ACHN (cell line): ENCODE data around the gene PHF1.
"Not testable (repeated sequence)": the region's sequence is repeated elsewhere in the genome, so short reads cannot be mapped to it uniquely, and the experiment has no call there.

Experiments used
- DNase-seq: peaks from one replicate; pipeline ENCODE4 v3.0.0-alpha.2; 2015
- in situ Hi-C: cut with HindIII; loops from 2 replicates; pipeline ENCODE4 v1.10.0; 2017; ENCODE audit warnings: low sequenced_read_pairs, low pct_ligation_motif_present, low pct_unique_long_range_greater_than_20kb

Gene PHF1

GRCh38 chr6:33390767-33391277 lies 20.0 kb upstream of the PHF1 start:
- DNase-seq: no peak
- in situ Hi-C loops: no loop called here

DNA sequence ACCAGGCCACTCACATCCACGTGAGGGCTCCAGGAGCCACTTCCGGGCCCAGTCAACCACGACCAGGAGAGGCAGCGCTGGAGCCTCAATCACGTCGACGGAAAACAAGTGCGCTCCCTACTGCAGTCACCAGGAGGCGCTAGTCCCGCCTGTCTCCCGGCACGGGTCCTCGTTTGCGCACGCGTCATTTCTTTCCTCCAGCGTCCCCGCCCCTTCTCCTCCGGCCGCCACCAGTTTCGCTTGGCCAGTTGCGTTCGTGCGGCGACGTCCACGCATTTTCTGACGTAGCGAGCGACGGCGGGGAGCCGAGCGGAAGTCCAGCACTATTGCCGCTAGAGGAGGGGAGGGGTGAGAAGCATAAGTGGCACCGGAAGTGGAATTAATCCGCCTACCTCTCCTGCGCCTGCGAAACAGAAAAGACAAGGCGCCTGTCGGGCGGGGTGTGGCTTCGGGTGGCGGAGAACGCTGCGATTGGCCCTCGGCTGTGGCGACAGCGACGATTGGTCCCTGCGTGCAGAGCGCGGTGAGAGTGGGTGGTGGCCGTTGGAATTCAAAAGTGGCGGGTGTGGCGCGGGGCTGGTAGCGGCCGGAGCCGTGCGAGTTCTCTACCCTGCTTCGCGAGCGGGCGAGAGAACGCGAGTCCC lies 19.4 kb upstream of the PHF1 start, which contains the start of gene KIFC1:
KIFC1 (plus strand) TSS at position 546 of the 644 bp plus-strand sequence. CDS start 163 bp downstream, outside the sequence.
- in situ Hi-C loops: no loop called here
- peak; percentile 99 for DNase-seq

- peak; percentile 33 for DNase-seq
- in situ Hi-C loops: no loop called here
Measured at GRCh38 chr6:33391922-33392594, 18.8 kb upstream of the PHF1 start.

DNA sequence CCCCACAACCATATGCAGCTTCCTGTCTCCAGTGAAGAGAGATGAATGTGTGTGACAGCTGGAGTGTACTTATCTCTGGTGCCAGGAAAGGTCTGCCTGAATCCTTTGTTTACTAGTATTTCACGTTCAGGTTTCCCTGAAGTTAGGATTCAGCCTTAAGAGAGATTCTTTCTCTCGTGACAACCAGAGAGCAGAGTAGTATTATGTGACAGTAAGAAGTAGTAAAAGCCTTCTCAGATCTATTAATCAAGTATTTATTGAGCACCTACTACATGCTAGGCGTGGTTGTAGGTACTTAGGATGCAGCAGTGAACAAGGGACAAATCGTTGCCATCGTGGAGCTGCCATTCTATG lies 18.2 kb upstream of the PHF1 start:
- in situ Hi-C loops: no loop called here
- DNase-seq: no peak

DNA sequence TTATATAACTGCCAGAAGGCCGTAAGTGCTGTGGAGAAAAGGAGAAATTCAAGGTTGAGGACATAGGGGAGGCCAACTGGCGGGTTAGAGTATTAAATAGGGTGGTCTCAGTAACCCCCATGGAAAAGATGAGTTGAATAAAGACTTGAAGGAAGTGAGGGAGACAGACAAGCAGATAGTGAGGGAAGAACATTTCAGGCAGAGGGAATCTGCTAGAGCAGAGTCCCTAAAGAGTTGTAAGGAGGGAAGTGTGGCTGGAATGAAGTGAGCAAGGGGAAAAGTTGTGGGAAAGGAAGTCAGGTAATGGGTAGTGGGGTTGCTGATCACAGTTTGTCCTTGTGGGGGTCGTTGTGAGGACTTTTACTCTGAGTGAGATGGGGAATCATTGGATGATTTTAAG lies 17.8 kb upstream of the PHF1 start:
- DNase-seq: no peak

DNA sequence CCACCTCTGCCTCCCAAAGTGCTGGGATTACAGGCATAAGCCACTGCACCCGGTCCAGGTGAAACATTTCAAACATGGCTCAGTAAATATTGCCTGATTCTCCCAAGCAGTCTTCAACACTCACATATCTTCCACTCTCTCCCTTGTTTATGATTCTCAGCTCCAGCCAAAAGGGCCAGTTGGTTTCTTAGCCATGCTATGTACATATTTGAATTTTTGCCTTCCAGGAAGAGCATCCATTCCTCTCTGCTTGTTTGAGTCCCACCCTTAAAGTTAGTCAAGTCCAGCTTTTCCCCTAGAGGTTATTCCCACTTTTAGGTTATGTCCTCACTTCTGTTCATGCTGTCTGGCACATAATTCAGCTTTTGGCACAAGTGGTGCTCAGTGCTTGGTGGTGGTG lies 13.3 kb upstream of the PHF1 start:
- no peak for DNase-seq
- in situ Hi-C loops: no loop called here

More for the DNA sequence above, 17.8 kb upstream of the PHF1 start:
- in situ Hi-C loops: no loop called here

DNA sequence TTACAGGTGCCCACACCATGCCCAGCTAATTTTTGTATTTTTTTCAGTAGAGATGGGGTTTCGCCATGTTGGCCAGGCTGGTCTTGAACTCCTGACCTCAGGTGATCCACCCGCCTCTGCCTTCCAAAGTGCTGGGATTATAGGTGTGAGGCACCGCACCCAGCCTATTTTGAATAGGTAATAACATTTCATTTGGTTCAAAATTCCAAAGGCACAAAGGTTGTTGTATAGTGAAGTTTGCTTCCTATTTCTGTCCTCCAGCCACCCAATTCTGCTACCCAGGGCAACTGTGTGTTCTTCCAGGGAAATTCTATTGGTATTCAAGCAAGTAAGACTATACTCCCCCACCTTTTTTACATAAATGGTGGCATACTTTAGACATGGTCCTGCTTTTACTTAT lies 12.2 kb upstream of the PHF1 start:
- DNase-seq, in situ Hi-C loops: not testable (repeated sequence)

- in situ Hi-C loops, DNase-seq: not testable (repeated sequence)
Measured at GRCh38 chr6:33399881-33400280, 10.9 kb upstream of the PHF1 start.

DNA sequence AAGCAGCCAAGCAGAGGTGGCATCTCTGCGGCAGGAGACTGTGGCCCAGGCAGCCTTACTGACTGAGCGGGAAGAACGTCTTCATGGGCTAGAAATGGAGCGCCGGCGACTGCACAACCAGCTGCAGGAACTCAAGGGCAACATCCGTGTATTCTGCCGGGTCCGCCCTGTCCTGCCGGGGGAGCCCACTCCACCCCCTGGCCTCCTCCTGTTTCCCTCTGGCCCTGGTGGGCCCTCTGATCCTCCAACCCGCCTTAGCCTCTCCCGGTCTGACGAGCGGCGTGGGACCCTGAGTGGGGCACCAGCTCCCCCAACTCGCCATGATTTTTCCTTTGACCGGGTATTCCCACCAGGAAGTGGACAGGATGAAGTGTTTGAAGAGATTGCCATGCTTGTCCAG lies 5.9 kb upstream of the PHF1 start:
- in situ Hi-C loops: no loop called here
- no peak for DNase-seq

DNA sequence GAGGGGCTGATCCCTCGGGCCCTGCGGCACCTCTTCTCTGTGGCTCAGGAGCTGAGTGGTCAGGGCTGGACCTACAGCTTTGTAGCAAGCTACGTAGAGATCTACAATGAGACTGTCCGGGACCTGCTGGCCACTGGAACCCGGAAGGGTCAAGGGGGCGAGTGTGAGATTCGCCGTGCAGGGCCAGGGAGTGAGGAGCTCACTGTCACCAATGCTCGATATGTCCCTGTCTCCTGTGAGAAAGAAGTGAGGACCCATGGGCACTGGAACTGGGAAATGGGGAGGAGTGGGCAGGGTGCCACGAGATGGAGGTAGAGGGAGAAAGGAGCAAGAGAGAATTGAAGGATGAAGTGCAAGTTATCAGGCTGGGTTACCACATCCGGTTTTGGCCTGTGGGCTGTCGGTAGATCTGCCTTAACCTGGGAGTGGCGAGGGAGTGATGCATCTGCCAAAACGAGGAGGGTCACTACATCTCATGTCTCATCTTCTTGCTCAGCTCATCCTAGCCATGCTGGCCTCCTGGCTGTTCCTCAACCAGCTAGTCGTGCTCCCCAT lies 5.4 kb upstream of the PHF1 start:
- no peak for DNase-seq
- in situ Hi-C loops: no loop called here

GRCh38 chr6:33406126-33406525 lies 4.7 kb upstream of the PHF1 start:
- no peak for DNase-seq
- in situ Hi-C loops: no loop called here

DNA sequence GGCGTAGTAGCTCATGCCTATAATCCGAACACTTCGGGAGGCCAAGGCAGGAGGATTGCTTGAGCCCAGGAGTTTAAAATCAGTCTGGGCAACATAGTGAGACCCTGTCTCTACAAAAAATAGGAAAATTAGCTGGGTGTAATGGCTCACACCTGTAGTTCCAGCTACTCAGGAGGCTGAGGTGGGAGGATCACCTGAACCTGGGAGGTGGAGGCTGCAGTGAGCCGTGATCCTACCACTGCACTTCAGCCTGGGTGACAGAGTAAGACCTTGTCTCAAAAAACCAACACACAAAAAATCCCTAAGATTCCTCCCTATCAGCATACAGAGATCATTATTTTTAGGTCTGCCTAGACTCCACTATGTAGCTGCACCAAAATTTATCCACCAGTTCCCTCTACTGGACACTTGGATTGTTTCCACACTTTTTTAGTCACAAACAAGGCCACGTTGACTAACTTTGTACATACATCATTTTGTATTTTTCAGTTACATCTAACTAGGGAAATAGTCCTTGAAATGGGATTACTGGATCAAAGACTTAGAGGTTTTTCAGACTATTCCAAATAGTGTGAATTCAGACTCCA lies 3.6 kb upstream of the PHF1 start:
- DNase-seq: peak; percentile 55
- in situ Hi-C loops: no loop called here

GRCh38 chr6:33410050-33410710 lies 634 bp upstream of the PHF1 start:
- in situ Hi-C loops: no loop called here
- peak; percentile 95 for DNase-seq

- no peak for DNase-seq
Measured at GRCh38 chr6:33411632-33412005, 805 bp downstream of the PHF1 start.

DNA sequence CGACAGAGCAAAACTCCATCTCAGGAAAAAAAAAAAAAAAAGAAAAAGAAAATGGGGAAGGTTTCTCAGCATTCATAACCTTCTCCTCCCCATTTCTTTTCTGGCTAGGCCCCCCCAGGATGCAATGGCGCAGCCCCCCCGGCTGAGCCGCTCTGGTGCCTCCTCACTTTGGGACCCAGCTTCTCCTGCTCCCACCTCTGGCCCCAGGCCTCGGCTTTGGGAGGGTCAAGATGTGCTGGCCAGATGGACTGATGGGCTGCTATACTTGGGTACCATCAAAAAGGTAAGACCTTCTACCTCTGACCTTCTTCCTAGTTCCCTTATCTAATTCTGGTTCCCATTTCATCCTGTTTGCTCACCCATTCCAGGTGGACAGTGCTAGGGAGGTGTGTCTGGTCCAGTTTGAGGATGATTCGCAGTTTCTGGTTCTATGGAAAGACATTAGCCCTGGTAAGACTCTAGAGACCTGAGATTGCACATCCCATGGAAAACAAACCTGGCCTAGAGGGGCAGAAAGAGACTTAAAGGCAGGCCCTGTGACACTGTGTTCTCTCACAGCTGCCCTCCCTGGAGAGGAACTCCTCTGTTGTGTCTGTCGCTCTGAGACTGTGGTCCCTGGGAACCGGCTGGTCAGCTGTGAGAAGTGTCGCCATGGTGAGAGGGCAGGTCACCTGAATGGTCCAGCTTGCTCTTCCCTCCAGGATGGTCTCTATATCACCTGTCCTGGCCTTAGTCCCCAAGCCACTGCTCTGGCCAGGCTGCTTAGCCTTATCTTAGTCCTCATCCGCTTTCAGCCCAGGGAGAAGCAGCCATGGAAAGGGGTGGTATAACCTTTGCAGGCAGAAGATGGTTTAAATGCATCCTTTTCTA lies 1.6 kb downstream of the PHF1 start:
- DNase-seq: no peak
- in situ Hi-C loops: no loop called here

More at GRCh38 chr6:33411632-33412005, 805 bp downstream of the PHF1 start:
- in situ Hi-C loops: no loop called here

- no peak for DNase-seq
- in situ Hi-C loops: no loop called here
Measured at GRCh38 chr6:33413241-33414120, 2.7 kb downstream of the PHF1 start.

GRCh38 chr6:33414592-33415271 lies 3.9 kb downstream of the PHF1 start:
- in situ Hi-C loops: no loop called here
- peak; percentile 46 for DNase-seq
